Skin epidermis (tissue), 12 donors: ENCODE data around the gene IL17RC.

Experiments
- H3K27ac ChIP-seq, 21 experiments: fragments of 200-600 bp; sonication (generic) in 11 of 21; one replicate each; pipeline ENCODE4 v1.5.0; 2020; ENCODE audit warnings: mild to moderate bottlenecking in 3 of 21, inconsistent platforms in 2 of 21, moderate library complexity in 2 of 21
- H3K4me3 ChIP-seq, 7 experiments: fragments of 200-600 bp; sonication (generic) in 2 of 7; one replicate each; pipeline ENCODE4 v1.5.0; 2020; ENCODE audit warnings: inconsistent platforms in 2 of 7, mild to moderate bottlenecking in 2 of 7, moderate library complexity in 1 of 7

Gene IL17RC

GRCh38 chr3:9955611-9956352 lies 38.9 kb downstream of the IL17RC start:
- Histone ChIP-seq H3K27ac (peak overlapping the region in 5 of 21 experiments; percentile 1 to 45 (median 25)), H3K4me3 (no peak overlapping the region)

DNA sequence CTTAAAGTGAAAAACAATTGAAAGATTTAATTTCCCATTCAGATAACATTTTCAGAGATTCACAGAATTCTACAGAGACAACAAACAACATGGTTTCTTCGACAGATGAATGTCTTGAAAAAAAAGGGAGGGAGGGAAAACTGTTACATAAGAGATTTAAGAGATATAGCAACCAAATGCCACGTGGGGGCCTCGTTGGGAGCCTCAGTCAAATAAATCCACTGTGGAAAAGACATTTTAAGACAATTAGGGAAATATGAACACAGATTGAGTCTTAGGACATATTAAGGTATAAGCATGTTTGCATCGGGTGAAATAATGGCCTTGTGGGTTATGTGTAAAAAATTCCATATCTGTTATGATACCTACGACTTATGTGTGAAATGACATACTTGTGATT lies 40.3 kb downstream of the IL17RC start:
- H3K4me3 ChIP-seq: no peak overlapping the region
- H3K27ac ChIP-seq: no peak overlapping the region

GRCh38 chr3:9965200-9965875 lies 48.4 kb downstream of the IL17RC start:
- Histone ChIP-seq H3K27ac (no peak overlapping the region), H3K4me3 (no peak overlapping the region)

DNA sequence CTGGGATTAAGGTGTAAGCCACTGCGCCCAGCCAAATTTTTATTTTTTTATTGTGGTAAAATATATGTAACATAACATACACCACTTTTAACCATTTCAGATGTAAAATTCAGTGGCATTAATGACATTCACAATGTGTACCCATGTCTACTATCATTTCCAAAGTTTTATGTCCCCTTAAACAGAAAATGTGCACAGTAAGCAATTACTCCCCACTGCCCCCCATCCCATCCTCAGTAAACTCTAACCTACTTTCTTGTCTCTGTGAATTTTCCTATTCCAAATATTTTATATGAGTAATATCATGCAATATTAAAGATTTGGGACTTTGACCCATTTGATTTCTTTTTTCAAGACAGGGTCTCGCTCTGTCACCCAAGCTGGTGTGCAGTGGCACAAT lies 49.9 kb downstream of the IL17RC start:
- H3K27ac ChIP-seq: no peak overlapping the region
- H3K4me3 ChIP-seq: no peak overlapping the region

GRCh38 chr3:9969632-9970019 lies 52.7 kb downstream of the IL17RC start:
- no peak overlapping the region for H3K4me3 ChIP-seq
- no peak overlapping the region for H3K27ac ChIP-seq

DNA sequence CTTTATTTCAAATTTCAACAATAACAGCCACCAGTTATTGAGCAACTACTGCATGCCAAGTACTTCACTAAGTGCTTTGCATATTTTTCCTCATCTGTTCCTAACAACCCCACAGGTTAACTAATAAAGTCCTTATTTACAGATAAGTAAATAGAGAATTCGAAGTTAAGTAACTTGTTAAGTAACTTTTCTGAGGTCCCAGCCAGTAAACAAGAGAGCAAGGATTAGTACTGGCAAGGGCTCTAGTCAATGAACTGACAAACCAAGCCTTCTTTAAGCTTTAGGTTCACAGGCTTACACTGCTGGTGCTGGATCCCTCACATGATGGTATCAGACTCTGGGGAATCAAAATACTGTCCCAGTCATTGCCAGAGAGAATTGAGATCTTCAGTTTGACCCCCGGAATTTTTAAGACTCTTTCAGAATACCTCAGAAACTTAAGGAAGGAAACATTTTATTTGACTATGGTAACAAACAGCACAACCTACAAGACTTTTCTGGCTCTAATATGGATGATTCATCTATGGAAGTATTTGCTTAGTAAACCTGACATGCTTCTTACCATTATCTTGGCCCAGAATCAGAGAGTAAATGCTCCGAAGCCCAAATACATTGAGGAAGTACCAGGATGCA lies 53.2 kb downstream of the IL17RC start:
- no peak overlapping the region for H3K4me3 ChIP-seq
- no peak overlapping the region for H3K27ac ChIP-seq

DNA sequence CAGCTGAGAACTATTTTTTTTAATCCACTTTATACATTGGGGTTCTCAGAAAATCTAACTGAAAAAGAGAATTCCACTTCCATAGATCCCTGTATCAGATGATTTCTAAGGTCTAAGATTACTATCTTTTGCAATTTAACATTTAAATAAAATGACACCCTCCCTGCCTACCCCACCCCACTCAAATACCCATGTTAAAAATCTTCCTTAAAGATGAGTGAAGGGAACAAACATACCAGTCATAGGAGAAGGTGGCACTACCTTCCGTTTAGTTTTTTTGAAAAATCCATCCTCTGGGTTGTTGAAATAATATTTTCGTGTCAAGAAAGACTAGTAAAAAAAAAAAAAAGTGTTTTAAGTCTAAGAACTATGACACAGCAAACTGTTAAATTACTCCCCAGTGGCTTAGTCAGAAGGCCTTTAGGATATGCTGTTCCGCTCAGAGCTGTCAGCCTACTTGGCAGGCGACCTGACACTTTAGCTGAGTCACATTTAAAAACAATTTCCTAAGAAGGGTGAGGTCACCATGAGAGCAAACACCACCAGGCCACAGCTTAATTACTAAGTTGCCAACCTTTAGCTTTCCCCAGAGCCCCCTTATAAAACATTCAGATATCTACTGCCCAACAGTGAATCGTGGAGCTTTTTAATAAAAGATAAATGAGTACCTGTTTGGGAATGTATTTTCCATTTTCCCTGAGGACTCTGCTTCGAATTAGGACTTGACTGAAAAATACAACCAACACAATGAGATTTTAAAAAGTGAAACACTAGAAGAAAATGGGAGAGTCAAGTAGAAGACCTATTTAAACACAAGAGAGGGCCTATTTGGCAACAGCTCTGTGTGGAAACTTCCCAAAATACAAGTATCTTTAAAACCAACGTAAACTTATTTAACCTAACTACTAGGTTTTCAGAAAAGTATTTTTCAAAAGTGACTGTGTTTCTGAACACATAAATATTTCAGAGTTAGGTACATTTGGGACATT lies 60.1 kb downstream of the IL17RC start:
- Histone ChIP-seq H3K27ac (peak overlapping the region in 15 of 21 experiments; percentile 5 to 82 (median 59)), H3K4me3 (no peak overlapping the region)

DNA sequence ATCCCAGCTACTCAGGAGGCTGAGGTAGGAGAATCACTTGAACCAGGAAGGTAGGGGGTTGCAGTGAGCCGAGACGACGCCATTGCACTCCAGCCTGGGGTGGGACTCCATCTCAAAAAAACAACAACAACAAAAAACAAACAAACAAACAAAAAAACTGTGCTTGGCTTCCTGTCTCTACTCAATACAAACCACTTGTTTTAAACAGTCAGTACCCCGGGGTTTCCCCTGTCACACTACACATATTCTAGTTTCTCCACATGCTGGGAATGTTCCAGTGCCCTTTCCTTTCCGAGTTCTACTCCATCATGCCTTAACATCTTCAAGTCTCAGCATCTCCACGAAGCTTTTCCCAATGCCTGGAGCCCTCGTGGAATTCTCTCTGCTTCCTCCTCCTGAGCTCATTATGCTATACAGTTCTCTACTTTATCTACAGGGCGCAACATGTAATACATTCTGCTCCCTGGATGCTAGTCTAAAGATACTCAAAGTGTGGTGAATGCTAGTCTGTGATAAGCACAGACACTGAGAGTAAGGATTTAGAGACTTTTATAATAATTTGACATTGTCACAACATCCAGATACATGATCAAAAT lies 61.9 kb downstream of the IL17RC start:
- H3K27ac ChIP-seq: peak overlapping the region in 2 of 21 experiments; percentile 18 to 35
- no peak overlapping the region for H3K4me3 ChIP-seq

- Histone ChIP-seq H3K4me3 (no peak overlapping the region), H3K27ac (no peak overlapping the region)
Measured at GRCh38 chr3:9980251-9980650, 63.4 kb downstream of the IL17RC start.
